Measurements from ENCODE around the gene ZRANB1. TPM values are rescaled to one million over a fixed set of nuclear protein-coding genes. Genes with fewer than 3 reads are reported as not detected.

Gene ZRANB1
- total RNA-seq, 2 experiments from 2014 or later: 9.5 to 10.1 TPM

DNA sequence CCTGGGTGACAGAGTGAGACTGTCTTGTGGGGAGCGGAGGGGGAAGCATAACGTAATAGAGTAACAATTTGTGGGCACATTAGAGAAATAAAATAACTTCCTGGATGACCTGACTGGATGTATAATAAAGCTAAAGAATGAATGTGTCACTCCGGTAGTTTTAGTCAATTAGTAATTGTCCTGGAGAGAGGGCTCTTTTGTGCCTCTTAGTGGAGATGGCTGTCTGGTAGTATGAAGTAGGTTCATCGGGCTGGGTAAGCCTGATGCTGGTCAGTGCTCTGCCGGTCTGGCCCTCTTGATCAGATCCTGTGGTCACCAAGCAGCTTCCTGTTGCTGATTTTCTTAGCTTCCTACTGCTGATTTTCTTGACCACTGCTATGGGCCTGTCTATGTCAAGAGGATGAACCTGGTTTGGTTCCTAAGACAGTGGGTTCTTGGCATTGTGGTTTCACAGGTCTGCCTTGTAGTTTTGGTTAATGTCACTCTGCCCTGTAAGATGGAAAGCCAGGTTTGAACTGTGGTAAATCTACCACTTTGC, 34.1 kb downstream of the ZRANB1 start:
- POLR2A ChIA-PET: no interaction called here
- Mint-ChIP-seq H3K4me3 (no peak overlapping the region), H3K27ac (peak overlapping the region; percentile 26), H3K9me3 (no peaks in the 10 kb centered on the region), H3K36me3 (ENCODE audit: low read depth) (peaks cover 16% of the 10 kb centered on the region), H3K4me1 (ENCODE audit: low read depth) (peaks cover 29% of the 10 kb centered on the region), H3K27me3 (no peaks in the 10 kb centered on the region)
- peak; percentile 21 for DNase-seq
- CTCF ChIA-PET: interaction anchor here (0.7 to 2.3 kb wide), 3 partner anchors 14 to 33 kb away, joined by 3 to 7 read pairs (median 3); no protein-coding TSS in a partner anchor
- ATAC-seq: peak; percentile 80
- intact Hi-C loops (cut with micrococcal nuclease): no loop called here
- TF ChIP-seq, protein P1, sequence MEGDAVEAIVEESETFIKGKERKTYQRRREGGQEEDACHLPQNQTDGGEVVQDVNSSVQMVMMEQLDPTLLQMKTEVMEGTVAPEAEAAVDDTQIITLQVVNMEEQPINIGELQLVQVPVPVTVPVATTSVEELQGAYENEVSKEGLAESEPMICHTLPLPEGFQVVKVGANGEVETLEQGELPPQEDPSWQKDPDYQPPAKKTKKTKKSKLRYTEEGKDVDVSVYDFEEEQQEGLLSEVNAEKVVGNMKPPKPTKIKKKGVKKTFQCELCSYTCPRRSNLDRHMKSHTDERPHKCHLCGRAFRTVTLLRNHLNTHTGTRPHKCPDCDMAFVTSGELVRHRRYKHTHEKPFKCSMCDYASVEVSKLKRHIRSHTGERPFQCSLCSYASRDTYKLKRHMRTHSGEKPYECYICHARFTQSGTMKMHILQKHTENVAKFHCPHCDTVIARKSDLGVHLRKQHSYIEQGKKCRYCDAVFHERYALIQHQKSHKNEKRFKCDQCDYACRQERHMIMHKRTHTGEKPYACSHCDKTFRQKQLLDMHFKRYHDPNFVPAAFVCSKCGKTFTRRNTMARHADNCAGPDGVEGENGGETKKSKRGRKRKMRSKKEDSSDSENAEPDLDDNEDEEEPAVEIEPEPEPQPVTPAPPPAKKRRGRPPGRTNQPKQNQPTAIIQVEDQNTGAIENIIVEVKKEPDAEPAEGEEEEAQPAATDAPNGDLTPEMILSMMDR (IDR thresholded peaks at IDR 0.05): no peak

- H3K27me3 Mint-ChIP-seq: no peaks in the 10 kb centered on the region
- H3K9me3 Mint-ChIP-seq: no peaks in the 10 kb centered on the region
- ATAC-seq: no peak
- CTCF ChIA-PET: interaction anchor here (1.2 to 2.3 kb wide), 2 partner anchors 14 to 16 kb away, joined by 3 to 7 read pairs; no protein-coding TSS in a partner anchor
- H3K27ac Mint-ChIP-seq: no peak overlapping the region
- H3K36me3 Mint-ChIP-seq (ENCODE audit: low read depth): peaks cover 18% of the 10 kb centered on the region
- peaks cover 24% of the 10 kb centered on the region for H3K4me1 Mint-ChIP-seq (ENCODE audit: low read depth)
- intact Hi-C loops (cut with micrococcal nuclease): no loop called here
- POLR2A ChIA-PET: no interaction called here
- no peak for DNase-seq
- TF ChIP-seq, protein P1 (IDR thresholded peaks at IDR 0.05): no peak
- H3K4me3 Mint-ChIP-seq: no peak overlapping the region
Observed at GRCh38 chr10:124977161-124977560, 35.2 kb downstream of the ZRANB1 start.

DNA sequence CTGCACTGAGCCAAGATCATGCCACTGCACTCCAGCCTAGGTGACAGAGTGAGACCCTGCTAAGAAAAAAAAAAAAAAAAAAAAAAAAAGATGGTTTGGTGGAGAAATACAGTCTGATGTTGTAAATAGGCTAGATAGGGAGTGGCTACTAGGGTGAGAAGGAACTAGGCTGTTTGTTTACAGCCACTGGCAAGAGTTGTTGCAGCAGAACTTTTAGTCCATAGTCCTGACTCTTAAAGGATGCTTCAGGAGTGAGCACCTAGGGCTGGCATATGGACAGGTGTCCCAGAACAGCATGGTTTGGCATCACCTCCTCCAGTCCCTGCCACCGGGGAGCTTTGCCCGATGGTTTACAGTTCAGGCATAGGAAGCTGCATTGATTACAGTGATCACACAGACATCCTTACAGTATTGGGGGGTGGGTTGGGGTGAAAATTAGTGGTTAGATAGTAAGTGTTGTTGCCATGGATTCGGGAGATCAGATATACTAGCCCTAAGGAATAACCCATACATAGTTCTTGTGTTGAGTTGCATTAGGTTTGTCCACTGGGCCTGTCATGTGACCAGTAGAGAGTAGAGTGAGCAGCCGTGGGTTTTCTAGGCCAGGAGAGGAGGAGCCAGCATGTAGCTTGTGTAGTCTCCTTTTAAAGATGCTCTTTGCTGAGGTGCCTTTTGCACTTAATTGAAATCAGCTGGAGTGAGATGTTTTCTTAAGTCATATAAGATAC, 35.9 kb downstream of the ZRANB1 start:
- POLR2A ChIA-PET: no interaction called here
- CTCF ChIA-PET: interaction anchor here (1.2 to 2.3 kb wide), 2 partner anchors 14 to 15 kb away, joined by 3 to 7 read pairs; no protein-coding TSS in a partner anchor
- no peak overlapping the region for H3K27ac Mint-ChIP-seq
- intact Hi-C loops (cut with micrococcal nuclease): no loop called here
- TF ChIP-seq, protein P1 (IDR thresholded peaks at IDR 0.05): no peak
- H3K36me3 Mint-ChIP-seq (ENCODE audit: low read depth): peaks cover 20% of the 10 kb centered on the region
- H3K27me3 Mint-ChIP-seq: no peaks in the 10 kb centered on the region
- H3K4me3 Mint-ChIP-seq: no peak overlapping the region
- no peak for DNase-seq
- H3K9me3 Mint-ChIP-seq: no peaks in the 10 kb centered on the region
- ATAC-seq: no peak
- peaks cover 24% of the 10 kb centered on the region for H3K4me1 Mint-ChIP-seq (ENCODE audit: low read depth)

DNA sequence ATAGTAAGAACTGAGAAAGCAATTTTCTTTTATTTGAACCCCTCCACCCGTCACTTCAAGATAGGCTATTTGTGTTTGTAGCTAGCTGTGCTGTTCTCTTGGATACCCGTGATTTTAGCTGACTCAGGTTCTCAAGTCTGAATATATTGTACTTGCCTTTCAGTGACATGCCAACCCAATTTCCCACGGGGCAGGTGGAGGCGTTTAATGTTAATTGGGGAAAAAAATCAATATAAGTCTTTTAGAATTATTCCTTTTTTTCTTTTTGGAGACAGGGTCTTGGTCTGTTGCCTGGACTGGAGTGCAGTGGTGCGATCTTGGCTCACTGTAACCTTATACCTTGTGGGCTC, 36.4 kb downstream of the ZRANB1 start:
- H3K27ac Mint-ChIP-seq: no peak overlapping the region
- H3K36me3 Mint-ChIP-seq (ENCODE audit: low read depth): peaks cover 24% of the 10 kb centered on the region

More for the DNA sequence above, 36.4 kb downstream of the ZRANB1 start:
- Mint-ChIP-seq H3K4me3 (no peak overlapping the region), H3K9me3 (no peaks in the 10 kb centered on the region), H3K4me1 (ENCODE audit: low read depth) (peaks cover 30% of the 10 kb centered on the region), H3K27me3 (no peaks in the 10 kb centered on the region)
- ChIA-PET CTCF (interaction anchor here (2.3 kb wide), 1 partner anchor 15 kb away, joined by 7 read pairs; no protein-coding TSS in a partner anchor), POLR2A (no interaction called here)
- ATAC-seq: no peak
- intact Hi-C loops (cut with micrococcal nuclease): no loop called here
- TF ChIP-seq, protein P1 (IDR thresholded peaks at IDR 0.05): no peak
- no peak for DNase-seq
